Measurements from ENCODE around the gene TEN1. TPM values are rescaled to one million over a fixed set of nuclear protein-coding genes. Genes with fewer than 3 reads are reported as not detected.

Gene TEN1
- total RNA-seq (2011; cell fraction: chromatin; rRNA removed; ENCODE audit: low replicate concordance), result 8.4 and 19.9 TPM in 2 replicates
- total RNA-seq (2011; cell fraction: nucleolus; rRNA removed), result 2.0 and 4.2 TPM in 2 replicates
- total RNA-seq (2011; cell fraction: nucleoplasm; rRNA removed), result 2.9 and 3.3 TPM in 2 replicates
- total RNA-seq (2014; rRNA removed) (21.7 and 22.9 TPM in 2 replicates), total RNA-seq (2014; rRNA removed; fragmentation: Illumina TruSeq; extraction: Trizol) (3.3 and 4.5 TPM in 2 replicates), total RNA-seq (2015; rRNA removed; fragmentation: Illumina TruSeq; extraction: Trizol) (11.9 and 12.2 TPM in 2 replicates), total RNA-seq (2021) (14.2 and 14.6 TPM in 2 replicates), polyA plus RNA-seq (2011; rRNA removed) (10.1 and 13.0 TPM in 2 replicates), polyA plus RNA-seq (2014; fragmentation: Illumina TruSeq; extraction: Trizol) (8.8 and 16.2 TPM in 2 replicates), polyA plus RNA-seq (2014; fragmentation: Nextera tagmentation; extraction: Ambion mirVana) (1 to 10 TPM; 1.3 to 3.3 TPM), polyA plus RNA-seq (2014; rRNA removed) (20.4 and 25.7 TPM in 2 replicates), polyA minus RNA-seq (2011; rRNA and poly(A)+ RNA removed) (4.4 and 9.0 TPM in 2 replicates), Bru-seq, nascent RNA (percentile 61 among the genes with signal in this experiment), BruChase-seq, experiment 1, labeled RNA remaining after a 2-hour chase (percentile 53 among the genes with signal in this experiment), BruChase-seq, experiment 2, labeled RNA remaining after a 6-hour chase (percentile 68 among the genes with signal in this experiment)
- polyA plus RNA-seq (2011; cell fraction: cytosol; rRNA removed), result 16.6 and 20.7 TPM in 2 replicates
- polyA plus RNA-seq (2011; cell fraction: nucleus; rRNA removed), result 29.4 and 38.1 TPM in 2 replicates
- polyA plus RNA-seq (2012), result 13.0 and 23.5 TPM in 2 replicates
- 2.0 and 3.3 TPM in 2 replicates for polyA minus RNA-seq (2011; cell fraction: cytosol; rRNA and poly(A)+ RNA removed)
- 1.2 and 4.7 TPM in 2 replicates for polyA minus RNA-seq (2011; cell fraction: nucleus; rRNA and poly(A)+ RNA removed)
- long read RNA-seq, experiment 1, transcript TEN1-201 (4 exons, 994 nt), result major isoform, 21 of 26 reads
- long read RNA-seq, experiment 1, partial matches to known transcripts, result 4 of 26 reads
- long read RNA-seq, experiment 1, other reads (novel, unspliced or antisense), result 1 of 26 reads
- long read RNA-seq, experiment 2, transcript TEN1-201 (4 exons, 994 nt), result major isoform, 18 of 23 reads
- long read RNA-seq, experiment 2, partial matches to known transcripts, result 1 of 23 reads
- long read RNA-seq, experiment 2, other reads (novel, unspliced or antisense), result 4 of 23 reads
- long read RNA-seq, experiment 3, transcript TEN1-201 (4 exons, 994 nt), result major isoform, 17 of 18 reads
- long read RNA-seq, experiment 3, partial matches to known transcripts, result 0 of 18 reads
- long read RNA-seq, experiment 3, other reads (novel, unspliced or antisense), result 1 of 18 reads

DNA sequence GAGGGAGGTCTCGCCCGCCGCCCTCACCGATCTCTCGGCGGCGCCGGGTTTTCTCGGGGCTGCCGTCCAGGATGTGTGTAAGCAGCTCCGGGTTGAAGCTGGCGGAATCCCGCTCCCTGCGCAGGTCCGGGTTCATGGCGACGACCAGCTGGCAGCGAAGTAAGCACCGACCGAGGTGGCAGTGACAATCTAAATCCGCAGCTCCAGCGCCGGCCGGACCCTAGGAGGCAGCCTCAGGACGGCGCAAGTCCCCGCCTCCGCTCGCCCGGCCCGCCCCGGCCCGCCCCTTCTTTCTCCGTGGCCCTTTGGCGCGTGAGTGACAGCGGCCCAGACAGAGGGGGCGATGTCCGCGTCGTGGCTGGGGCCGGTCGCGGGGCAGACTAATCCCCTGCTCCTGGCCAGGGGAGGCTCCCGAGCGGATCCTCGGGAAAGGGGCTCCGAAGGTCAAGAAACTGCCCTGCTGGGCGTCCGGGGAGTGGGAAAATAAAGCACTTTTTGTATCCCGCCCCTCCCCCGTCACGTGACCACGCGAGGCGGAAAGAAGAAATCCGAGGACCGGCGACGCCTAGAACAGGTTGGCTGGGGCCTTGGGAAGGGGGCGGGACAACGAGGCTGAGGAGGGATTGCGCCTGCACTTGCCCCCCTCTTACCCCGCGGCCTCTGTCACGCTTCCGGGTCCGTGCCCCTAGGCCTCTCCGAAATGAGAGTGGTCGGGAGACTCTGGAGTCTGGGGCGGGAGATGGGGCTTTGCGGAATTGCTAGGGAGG, at the start of gene TEN1, which contains the start of gene ACOX1:
Gene TEN1 (plus strand): TSS at position 303 of the 767 bp plus-strand sequence. CDS start 6,953 bp downstream, outside the sequence.
Gene ACOX1 (minus strand): TSS at position 229 of the 767 bp plus-strand sequence. CDS start 93 bp downstream, at position 136.
- CTCF ChIA-PET (ENCODE audit: low intra/inter-chr PET ratio), result interaction anchor here (1.1 kb wide), 1 partner anchor 21 kb away, joined by 3 read pairs; no protein-coding TSS in a partner anchor
- WGBS (ENCODE audit: insufficient coverage, low coverage, missing lambda C conversion rate), result under 1% methylated on average over 48 of the region's 72 CpGs
- TF ChIP-seq FOXP4 (CRISPR knock-in tag; IDR thresholded peaks at IDR 0.05; ENCODE audit: borderline replicate concordance), result no peak
- no peak for TF ChIP-seq PHF21A (IDR thresholded peaks at IDR 0.05; ENCODE audit: borderline replicate concordance, low read depth)
- no peak for TF ChIP-seq RBM15 (IDR thresholded peaks at IDR 0.05; ENCODE audit: insufficient read depth, low read length)
- TF ChIP-seq ILK (tag; IDR thresholded peaks at IDR 0.05; ENCODE audit: borderline replicate concordance, low read depth), result no peak
- TF ChIP-seq, protein P1, sequence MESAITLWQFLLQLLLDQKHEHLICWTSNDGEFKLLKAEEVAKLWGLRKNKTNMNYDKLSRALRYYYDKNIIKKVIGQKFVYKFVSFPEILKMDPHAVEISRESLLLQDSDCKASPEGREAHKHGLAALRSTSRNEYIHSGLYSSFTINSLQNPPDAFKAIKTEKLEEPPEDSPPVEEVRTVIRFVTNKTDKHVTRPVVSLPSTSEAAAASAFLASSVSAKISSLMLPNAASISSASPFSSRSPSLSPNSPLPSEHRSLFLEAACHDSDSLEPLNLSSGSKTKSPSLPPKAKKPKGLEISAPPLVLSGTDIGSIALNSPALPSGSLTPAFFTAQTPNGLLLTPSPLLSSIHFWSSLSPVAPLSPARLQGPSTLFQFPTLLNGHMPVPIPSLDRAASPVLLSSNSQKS (CRISPR knock-in tag; IDR thresholded peaks at IDR 0.05), result no peak
- TF ChIP-seq, protein P2, sequence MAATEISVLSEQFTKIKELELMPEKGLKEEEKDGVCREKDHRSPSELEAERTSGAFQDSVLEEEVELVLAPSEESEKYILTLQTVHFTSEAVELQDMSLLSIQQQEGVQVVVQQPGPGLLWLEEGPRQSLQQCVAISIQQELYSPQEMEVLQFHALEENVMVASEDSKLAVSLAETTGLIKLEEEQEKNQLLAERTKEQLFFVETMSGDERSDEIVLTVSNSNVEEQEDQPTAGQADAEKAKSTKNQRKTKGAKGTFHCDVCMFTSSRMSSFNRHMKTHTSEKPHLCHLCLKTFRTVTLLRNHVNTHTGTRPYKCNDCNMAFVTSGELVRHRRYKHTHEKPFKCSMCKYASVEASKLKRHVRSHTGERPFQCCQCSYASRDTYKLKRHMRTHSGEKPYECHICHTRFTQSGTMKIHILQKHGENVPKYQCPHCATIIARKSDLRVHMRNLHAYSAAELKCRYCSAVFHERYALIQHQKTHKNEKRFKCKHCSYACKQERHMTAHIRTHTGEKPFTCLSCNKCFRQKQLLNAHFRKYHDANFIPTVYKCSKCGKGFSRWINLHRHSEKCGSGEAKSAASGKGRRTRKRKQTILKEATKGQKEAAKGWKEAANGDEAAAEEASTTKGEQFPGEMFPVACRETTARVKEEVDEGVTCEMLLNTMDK (IDR thresholded peaks at IDR 0.05; ENCODE audit: borderline replicate concordance, insufficient read depth, low read depth, low read length, poor library complexity, severe bottlenecking), result peak; percentile 85
- TF ChIP-seq RBM39 (optimal IDR thresholded peaks at IDR 0.05; ENCODE audit: low read depth, low read length), result no peak
- TF ChIP-seq MEF2A (IDR thresholded peaks at IDR 0.05; ENCODE audit: control insufficient read depth, low read depth, low read length), result no peak
- no peak for TF ChIP-seq ZNF212 (CRISPR knock-in tag; IDR thresholded peaks at IDR 0.05)

More for the DNA sequence above, at the start of gene TEN1, which contains the start of gene ACOX1:
- peak within 1 kb of the TSS; percentile 95 for H2AFZ ChIP-seq (ENCODE audit: low read depth, low read length)
- FAIRE-seq (peak; percentile 76), DNase-seq (ENCODE audit: extremely low read depth in 1 of 4, low spot score in 3 of 4) (peak; percentile 91 to 98 (median 92)), ATAC-seq (peak; percentile 94)
- BruUV-seq (replicated peaks), result no TSS peak
- peak within 1 kb of the TSS; percentile 96 for H3K4me2 ChIP-seq (ENCODE audit: insufficient read depth, low read length)
- peak within 1 kb of the TSS; percentile 67 for H3K4me3 ChIP-seq
- H3K9me3 ChIP-seq (replicated peaks; ENCODE audit: control insufficient read depth, insufficient read depth, low read depth, low read length), result no peaks in the 10 kb centered on the region
- H4K20me1 ChIP-seq (replicated peaks; ENCODE audit: control insufficient read depth, insufficient read depth, low read length), result no peaks in the 10 kb centered on the region
- peaks cover 36% of the 10 kb centered on the region for H3K79me2 ChIP-seq (ENCODE audit: control insufficient read depth, insufficient read depth, low read length)
- H3K4me1 ChIP-seq (replicated peaks in 1 of 2; ENCODE audit: control insufficient read depth in 2 of 2, insufficient read depth in 2 of 2, low read length in 2 of 2), result peaks cover 34 to 39% of the 10 kb centered on the region in 2 experiments
- peak within 1 kb of the TSS; percentile 78 for H3K27ac ChIP-seq (ENCODE audit: extremely low read depth, low read depth, low read length)
- no peaks in the 10 kb centered on the region for H3K9me1 ChIP-seq (ENCODE audit: control insufficient read depth, insufficient read depth, low read length)
- in situ Hi-C loops (cut with MboI) (no loop called here), intact Hi-C loops (cut with micrococcal nuclease) (loop anchor here (5.0 to 10.0 kb wide), 2 partner anchors 37 to 194 kb away; partner anchors contain the start of genes FBF1 and UNK)
- H3K27me3 ChIP-seq (ENCODE audit: control insufficient read depth in 2 of 2, insufficient read depth in 2 of 2, low read length in 2 of 2), result no peaks in the 10 kb centered on the region
- POLR2A ChIA-PET, result interaction anchor here (0.6 to 1.5 kb wide), 13 partner anchors 13 to 874 kb away, joined by 3 to 6 read pairs (median 3); partner anchors contain the start of gene SRP68
- peaks cover 3% of the 10 kb centered on the region; the same call in 1 of the 3 replicates for H3K36me3 ChIP-seq (ENCODE audit: control insufficient read depth, insufficient read depth, low read length)
- peak within 1 kb of the TSS; percentile 79 to 96 for H3K9ac ChIP-seq (ENCODE audit: insufficient read depth in 1 of 2, low read depth in 2 of 2, low read length in 2 of 2)
